C1 segment of cervical spinal cord (tissue), 14 donors: ENCODE results near the gene MYH15.
A peak's percentile ranks its signal among the peaks of the same experiment; 100 is the strongest.

Experiments
- DNase-seq, 14 donors: peaks; one replicate each; lab custom pipeline; 2025; lab: John Stamatoyannopoulos, UW

Gene MYH15

DNA sequence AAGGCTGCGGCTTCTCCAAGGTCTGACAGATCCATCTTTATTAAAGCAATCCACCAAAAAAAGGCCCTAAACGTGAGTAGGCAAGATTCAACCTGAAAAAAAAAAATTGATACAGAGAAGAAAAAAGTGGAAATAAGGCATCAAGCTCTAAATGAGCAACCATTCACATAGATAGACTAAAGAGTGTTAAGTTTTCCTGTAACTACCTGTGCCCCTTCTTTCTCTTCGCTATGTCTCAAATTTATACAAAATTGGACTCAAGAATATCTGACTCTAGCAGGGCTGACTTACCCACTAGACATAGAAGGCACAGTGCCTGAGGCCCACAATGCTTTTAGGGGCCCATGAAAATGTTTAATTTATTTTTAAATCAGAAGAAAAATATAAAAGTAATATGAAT is at the start of gene MYH15:
Gene MYH15 (minus strand): TSS at position 101 of the 400 bp plus-strand sequence. CDS start 66 bp downstream, at position 35.
- DNase-seq, result no peak

DNA sequence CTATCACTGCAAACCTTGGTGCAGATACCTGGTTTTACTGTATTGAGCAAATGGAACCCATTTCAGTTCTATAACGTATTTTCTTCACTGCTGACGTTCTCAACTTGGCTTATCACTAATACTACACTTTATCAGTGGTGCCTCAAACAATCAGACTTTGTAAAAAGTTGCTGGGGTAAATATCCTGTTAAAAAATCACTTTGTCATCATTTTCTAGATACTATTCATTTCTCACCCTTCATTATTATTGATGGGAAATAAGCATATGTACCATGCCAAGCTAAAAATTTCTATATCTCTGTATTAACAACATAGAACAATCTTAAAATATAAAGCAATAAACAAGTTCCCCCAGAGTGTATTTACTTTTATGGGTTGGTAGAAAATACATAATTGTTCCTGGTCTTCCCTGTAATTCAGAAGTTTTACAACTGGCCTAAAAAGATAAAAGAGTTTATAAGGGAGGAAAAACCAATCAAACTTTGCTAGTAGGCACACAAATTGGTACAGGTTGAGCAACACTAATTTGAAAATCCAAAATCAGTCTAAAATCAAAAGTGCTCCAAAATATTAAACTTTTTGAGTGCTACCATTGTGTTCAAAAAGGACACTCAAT is 45.7 kb upstream of the MYH15 start:
- no peak for DNase-seq

DNA sequence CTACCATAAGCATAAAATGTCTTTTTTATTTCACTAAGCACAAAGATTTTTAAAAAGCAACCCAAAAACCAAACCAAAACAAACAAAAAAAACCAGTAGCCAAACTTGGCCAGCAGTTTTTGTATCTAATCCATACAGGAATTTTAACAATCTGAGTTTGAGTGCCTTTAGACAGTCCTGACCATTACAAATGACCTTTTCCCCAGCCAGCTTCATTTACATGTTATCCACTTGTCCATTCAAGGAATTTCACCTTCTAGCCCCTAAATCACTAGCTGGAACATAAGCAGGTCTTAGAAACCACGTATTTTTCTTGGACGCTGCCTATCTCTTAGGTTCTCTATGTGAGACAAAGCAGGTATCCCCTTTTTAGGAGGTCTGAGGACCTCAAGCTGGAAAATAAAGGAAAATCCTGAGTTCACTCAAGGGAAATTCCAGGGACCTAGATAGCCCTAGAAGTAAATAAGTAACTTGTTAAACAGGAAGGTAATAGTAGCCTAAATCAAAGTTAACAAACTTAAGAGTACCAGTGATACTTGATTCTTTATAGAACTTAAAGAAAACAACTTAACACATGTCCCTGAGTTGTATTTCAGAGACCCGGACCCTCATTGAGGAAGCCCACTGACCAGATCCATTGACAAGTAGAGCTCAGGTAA is 44.6 kb upstream of the MYH15 start:
- DNase-seq, result no peak

DNA sequence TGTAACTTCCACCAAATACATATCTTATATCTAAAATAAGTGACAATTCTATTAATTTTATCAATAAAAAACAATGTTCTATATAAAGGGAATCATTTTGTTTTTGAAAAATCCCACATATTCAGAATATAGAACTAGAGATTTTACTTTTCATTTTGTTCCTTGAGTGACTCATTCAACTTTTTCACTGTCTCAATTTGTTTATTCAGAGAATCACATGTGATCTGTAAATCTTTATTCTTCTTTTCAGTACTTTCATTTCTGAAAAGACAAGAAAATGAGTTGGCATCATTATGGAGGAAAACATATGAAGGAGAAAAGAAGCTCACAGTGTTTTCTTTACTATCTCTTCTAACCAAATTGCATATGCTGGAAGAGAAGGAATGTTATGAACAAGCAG is 43.8 kb upstream of the MYH15 start:
- DNase-seq, result no peak

DNA sequence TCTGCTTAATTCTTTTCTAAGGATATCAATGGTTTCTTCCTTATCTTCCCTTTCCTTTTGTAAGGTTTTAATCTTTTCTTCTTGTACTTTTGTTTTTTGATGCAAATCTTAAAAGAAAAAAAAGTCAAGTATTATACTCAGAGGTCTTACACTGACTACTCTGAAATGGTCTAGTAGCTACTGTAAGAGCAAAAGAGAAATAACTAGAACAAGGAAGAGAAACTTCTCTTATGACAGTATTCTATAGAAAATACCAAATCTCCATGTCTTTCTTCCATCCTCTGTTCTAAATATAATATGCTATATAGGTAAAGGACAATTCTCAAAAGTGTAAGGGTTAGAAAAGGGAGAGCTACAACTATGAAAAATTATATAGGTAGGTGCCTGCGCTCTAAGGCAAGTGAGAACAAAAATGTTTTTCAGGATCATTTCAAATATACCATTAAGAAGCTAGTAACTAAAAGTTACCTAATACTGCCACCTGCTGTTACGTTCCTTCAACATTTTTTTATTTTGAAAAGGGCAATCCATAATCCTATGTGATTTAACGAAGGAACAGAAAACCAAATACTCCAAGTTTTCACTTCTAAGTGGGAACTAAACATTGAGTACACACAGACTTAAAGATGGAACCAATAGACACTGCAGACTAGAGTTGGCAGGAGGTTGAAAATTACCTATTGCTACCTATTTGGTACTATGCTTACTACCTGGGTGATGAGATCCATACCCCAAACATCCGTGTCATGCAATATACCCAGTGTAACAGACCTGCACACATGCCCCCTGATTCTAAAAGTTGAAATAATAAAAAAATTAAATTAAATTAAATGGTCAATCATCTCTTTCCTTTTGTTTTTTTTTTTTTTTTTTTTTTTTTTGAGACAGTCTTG is 42.1 kb upstream of the MYH15 start:
- peak in 1 of 14 donors; percentile 1 for DNase-seq

DNA sequence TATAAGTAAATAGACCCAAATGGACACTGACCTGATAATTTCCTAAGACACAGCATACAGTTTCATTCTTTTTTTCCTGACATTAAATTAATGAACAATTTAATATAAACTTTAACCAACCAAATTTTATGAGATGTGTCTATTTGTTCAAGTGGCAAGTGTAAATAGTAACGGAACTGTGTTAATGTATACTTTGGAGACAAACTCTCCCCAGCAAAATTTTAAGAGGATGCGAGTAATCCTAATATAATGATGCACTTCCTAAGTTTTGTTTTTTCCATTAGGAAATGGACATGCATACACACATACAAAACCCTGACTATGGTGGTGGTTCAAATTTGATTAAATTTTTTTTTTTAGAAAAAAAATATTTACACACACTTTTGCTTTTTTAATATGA is 38.5 kb upstream of the MYH15 start:
- no peak for DNase-seq

DNA sequence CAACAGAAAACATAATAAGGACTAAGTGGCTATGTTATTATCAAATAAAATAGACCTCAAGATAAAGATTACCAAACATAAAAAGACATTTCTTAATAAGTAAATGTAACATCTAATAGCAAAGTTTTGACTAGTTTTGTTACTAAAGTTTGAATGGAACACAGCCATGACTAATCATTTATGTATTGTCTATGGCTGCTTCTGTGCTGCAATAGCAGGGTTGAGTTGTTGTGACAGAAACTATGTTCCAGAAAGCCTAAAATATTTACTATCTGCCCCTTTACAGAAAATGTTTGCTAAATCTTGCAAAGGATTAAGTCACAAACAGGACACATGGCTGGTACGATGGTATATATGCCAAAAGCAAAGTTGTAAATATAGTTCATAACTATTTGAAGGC is 37.9 kb upstream of the MYH15 start:
- no peak for DNase-seq

DNA sequence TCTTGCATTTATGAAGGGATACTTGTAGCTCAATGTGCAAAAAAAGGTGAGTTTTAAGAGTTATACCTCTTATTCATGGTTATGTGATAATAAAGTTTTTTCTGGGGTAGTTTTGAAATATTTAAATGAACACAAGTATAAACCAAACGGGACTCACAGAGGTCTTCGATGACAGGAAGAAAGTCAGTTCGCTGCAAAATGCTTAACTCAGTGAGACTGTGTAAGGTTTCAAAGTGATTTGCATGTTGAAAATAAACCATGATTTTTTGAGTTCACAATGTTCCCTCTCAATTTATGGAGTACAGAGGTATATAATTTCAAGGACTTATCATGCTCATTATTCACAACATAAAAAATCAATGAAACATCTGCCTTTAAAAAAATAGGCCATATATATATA is 36.3 kb upstream of the MYH15 start:
- no peak for DNase-seq

DNA sequence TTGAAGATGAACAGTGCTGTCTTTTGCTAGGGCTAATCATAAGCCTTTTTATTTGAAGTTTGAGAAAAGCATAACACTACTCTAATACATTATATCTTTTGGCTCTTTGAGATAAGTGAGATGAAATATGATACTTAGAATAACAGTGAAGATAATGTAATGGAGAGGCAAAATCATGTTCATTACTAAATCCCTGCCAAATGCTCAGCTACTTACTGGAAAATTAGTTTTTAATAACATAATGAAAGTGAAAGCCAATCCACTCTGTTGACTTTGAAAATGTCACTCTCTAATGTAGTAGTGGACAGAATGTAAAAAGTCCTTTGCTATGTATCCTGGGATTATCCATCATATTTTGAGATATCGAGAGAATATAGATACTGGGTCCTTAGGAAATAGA is 35.9 kb upstream of the MYH15 start:
- DNase-seq, result no peak

DNA sequence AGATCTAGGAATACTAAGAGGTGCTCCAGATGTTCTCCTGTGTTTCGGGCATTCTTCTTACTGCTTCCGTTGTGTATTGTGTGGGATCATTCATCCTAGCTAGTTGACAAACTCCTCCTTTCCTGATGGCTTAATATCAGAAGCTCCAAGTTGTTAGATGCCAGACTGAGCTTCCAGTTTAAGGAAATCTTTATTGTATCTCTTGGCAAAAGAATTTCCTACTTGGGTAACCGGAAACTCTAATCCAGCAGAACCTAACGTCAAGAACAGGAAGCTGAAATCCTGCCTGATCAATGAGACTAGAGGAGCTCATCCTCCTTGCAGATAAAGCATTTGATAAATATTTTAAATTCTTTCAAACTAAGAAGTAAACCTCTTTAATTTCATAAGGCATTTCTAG is 27.7 kb upstream of the MYH15 start:
- DNase-seq, result no peak

DNA sequence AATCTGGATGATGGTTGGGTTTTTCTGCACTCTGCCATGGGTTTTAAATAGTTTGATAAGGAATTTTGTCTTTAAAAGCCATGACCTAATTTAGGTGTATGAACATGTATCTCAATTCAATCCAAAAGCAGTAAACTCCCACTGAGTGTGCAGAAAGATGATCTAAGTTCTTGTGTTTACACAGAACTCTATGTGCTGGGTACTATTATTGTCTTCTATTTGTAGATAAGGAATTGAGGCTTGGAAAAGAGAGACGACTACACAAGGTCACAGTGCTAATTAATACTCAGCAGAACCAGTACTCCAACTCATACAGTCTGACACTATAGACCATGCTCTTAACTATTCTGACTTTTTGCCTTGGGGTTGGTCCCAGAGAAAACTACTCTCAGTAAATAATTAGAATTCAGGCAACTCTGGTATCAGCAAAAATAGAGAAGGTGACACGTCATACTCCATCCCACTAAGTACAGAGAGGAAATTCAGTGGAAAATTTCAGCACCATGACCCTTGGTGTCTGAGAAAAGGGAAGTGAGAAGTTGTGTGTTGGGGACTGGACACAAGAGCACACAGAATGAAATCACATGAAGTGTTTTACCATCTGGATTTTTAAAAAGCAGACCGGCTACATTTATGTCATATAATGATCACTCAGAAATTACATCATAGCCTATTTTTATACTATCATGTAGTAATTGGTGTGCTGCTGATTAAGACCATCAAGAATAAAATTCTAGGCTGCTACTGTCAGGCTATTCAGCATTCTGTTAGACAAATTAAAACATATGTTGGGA is 18.3 kb upstream of the MYH15 start:
- no peak for DNase-seq

DNA sequence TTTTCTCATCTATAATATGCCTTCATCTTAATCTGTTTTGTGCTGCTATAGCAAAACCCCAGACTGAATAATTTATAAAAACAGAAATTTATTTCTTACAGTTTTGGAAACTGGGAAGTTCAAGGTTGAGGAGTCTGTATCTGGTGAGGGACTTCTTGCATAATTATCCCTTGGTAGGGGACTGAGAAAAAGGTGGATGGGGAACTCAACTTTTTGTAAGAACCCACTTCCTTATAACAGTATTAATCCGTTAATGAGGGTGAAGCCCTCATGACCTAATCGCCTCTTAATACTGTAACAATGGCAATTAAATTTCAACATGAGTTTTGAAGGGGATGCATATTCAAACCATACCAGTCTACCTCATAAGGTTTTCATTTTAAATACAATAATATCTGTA is 17.4 kb upstream of the MYH15 start:
- no peak for DNase-seq

DNA sequence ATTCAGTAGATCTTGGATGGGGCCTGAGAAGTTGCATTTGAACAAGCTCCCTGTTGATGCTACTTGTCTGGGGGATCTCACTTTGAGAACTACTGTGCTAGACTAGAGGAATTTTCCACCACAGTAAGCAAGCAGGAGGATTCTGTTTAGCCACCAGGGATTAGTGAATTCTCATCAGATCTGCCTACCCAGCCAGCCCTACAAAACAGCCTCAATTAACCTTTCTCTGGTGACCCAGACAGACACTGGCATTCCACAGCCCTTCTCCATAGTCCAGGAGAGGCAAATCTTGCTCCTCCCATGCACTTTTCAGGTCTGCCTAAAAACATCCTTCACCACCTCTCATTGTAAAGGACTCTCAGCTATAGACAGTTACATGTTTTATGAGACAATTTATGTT is 16.7 kb upstream of the MYH15 start:
- DNase-seq, result no peak

DNA sequence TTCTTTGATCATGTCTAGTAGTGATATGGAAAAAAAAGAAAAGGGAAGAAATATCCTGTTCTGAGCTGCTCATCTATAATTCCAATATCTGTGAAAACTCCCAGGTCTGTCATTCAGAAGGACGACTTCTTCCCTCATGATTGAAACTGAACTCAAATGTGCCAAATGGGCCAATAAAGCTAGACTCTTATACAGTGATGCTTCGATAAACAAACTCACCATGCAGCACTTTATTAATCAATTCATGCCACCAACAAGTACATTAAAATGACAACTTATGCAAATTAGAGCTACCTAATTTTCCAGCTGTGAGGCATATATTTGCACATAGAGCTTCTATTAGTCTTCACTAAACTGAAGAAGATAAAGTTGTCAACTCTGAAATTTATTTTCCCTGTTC is 15.6 kb upstream of the MYH15 start:
- DNase-seq, result no peak

DNA sequence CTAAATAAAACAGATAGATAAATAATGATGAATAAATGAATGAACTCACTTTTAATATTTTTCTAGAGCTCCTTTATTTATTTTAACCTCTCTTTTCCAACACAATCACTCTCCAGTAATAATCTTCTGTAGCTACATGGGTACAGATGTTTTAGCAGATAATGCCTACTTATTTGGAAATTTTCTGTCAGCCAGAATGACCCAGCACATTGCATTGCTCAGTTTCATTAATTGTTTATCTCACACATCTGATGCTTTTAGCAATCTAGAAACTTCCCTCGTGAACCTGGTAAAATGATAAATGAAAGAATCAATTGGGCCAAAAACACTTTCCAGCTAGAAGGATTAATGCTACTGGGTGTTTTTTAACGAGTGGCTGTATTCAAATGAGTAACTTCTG is 14.9 kb upstream of the MYH15 start:
- no peak for DNase-seq

DNA sequence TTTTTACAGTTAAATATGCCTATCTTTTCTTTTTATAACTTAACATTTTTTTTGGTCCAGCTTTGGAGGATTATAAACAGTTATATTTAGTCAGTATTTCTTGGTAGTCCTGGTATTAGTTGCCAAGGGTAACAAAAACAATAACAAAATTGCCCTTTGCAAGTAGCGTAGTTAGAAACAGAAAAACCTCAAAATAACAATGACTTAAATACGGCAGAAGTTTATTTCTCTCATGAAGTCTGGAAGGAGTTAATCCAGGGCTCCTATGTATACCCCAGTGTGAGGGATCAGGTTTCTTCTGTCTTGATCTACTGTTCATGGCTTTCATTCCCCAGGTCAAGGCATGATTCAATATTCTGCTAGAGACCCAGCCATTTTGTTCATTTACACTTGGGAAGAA is 14.1 kb upstream of the MYH15 start:
- DNase-seq, result no peak

DNA sequence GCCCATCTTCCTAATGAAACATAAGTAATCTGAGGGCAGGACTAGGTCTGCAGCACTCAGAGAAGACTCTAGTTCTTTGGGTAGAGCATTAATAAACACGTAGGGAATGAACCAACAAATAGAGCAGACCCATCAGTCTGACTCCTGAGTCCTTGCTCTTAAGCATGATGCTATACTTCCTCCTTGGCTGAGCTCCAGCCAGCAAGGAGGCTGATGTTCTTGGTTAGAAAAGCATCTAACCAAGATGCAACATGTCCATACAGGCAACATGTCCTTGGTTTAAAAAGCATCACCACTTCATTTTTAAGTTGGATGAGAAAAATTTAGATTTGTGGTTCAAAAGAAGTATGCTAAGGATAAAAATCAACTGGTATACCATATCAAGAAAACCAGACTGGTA is 8.5 kb upstream of the MYH15 start:
- DNase-seq, result no peak

DNA sequence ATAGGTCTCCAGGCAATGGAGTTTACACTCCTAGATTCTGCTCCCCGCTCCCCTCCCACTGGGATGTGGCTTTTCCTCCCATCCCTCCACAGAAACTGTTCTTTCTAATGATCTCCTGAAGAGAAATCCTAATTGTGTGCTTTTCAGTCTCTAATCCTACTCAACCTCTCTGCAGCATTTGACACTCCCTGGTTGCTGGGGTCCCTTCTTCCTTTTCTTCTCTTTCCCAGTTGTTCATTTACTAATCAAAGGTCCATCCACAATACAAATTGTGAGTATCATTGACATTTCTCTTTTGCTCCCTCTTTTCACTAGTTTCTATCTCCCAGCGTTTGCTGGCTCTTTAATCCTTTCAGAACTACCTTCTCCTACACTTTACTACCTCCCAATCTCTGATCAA is 6.5 kb upstream of the MYH15 start:
- no peak for DNase-seq

DNA sequence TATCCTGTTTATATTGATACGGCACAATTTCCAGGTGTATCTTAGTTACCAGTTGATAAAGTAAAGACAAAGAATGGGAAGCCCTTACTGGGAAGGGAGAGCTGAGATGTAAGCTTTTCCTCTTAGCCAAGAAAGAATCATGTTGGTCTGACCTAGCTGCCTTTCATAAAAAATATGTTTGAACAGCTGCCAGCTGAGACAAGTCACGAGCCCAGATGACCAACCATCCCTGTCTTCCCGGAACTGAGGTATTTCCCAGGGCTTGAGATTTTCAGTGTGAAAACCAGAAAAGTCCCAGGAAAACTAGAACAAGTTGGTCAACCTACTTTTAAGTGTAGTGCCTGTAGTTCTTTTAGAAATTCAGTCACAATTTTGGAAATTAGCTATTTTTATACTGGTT is 3.6 kb upstream of the MYH15 start:
- DNase-seq, result no peak

DNA sequence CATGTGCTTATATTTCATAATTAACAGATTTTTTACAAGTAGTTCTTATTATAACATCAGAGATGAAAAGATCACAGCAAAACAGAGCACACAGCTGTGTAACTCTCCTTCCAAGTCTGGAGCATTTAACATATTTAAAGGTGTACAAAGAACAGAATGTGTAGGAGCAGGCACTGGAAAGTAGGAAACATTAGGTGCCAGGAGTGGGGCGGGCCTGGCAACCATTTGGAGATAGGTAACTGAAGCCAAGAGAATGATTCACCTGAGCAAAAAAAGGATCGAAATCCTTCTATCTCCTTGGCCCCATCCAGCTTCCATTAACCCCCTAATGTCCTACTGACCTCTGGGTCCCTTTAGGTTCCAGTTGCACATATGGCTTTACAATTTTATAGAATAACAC is 2.3 kb upstream of the MYH15 start:
- DNase-seq, result no peak

DNA sequence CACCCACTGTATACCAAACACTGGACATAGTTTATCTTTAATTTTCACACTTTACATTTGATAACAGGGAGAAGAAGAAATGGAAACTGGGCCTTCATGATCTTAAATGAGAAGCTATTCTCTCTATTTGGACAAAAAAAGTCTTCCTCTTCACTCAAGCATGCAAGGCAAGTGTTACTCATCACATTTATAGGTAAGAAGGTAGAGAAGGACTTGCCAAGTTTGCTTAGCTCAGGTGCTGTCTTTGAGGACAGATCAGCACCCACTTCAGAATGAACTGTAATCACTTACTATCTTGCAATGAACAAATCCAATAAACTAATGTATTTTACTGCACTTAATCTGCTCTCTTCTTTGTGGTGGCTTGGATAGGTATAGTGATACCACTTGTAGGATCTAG is 1.1 kb upstream of the MYH15 start:
- no peak for DNase-seq

DNA sequence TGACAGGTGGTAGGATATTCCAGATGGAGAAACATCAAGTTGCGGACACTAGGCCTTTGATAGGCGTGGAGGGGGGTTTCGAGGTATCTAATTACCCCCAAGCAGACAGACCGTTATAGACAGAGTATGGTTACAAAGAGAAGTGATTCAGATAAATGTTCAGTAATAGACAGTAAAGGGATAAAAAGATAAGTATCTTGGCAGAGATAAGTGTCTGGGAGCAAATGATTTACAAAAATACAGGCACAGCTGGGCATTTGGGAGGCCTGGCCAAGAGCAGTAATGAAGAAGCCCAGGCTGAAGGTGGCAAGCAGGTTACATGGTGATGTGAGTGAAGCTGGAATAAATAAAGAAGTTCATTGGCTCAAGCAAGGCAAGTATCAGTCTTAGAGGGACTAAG is 659 bp upstream of the MYH15 start:
- no peak for DNase-seq
